Psoas muscle (tissue), 8 donors: ENCODE measurements around the gene OMD. TPM values are rescaled to one million over a fixed set of nuclear protein-coding genes. Genes with fewer than 3 reads are reported as not detected.

Experiments used
- ATAC-seq, 4 donors: fragments of 200-7000 bp; cut with Tn5 transposase; one replicate each; pipeline ENCODE4 v1.9.1; 2020; ENCODE audit warnings: moderate library complexity in 3 of 4, mild to moderate bottlenecking in 2 of 4
- DNase-seq, 2 donors: peaks; one replicate each; pipeline ENCODE4 v3.0.0-alpha.2; 2020
- H3K27ac ChIP-seq: fragments of 200-600 bp; one replicate; pipeline ENCODE4 v1.8.0; 2022
- H3K27me3 ChIP-seq, 3 donors: fragments of 200-600 bp in 1 of 3; one replicate each; pipeline versions ENCODE4 v1.6.1 to v1.8.0; 2013 to 2022; ENCODE audit warnings: low read length in 2 of 3, mild to moderate bottlenecking in 2 of 3, moderate library complexity in 1 of 3; ENCODE audit not compliant: insufficient read depth in 3 of 3
- H3K36me3 ChIP-seq, 2 donors: fragments of 200-600 bp in 1 of 2; one replicate each; pipeline versions ENCODE4 v1.6.1 to v1.8.0; 2013 to 2022; ENCODE audit warnings: low read depth in 1 of 2, mild to moderate bottlenecking in 1 of 2, moderate library complexity in 1 of 2; ENCODE audit not compliant: insufficient read depth in 1 of 2
- H3K4me1 ChIP-seq: fragments of 200-600 bp; one replicate; pipeline ENCODE4 v1.8.0; 2022
- H3K4me3 ChIP-seq: fragments of 200-600 bp; one replicate; pipeline ENCODE4 v1.8.0; 2022; ENCODE audit warnings: mild to moderate bottlenecking
- H3K9me3 ChIP-seq: fragments of 200-600 bp; one replicate; pipeline ENCODE4 v1.8.0; 2022
- WGBS, 3 donors: extraction: QIAGEN DNeasy Blood & Tissue Kit; methylation state at CpG; one replicate each; pipeline versions ENCODE4 v1.1.6 to v1.1.7; 2013; 5-methylcytosine and 5-hydroxymethylcytosine counted together
- intact Hi-C, 2 donors: fragments of 100-400 bp; cut with DNase I; formaldehyde crosslinking; loops; one replicate each; pipeline versions ENCODE4 v1.11.0 to v1.14.2; 2022
- polyA plus RNA-seq, 3 donors: library from polyadenylated mRNA; stranded (reverse); fragments of 200-250 nt; gene quantifications; one replicate each; pipeline ENCODE4 v1.2.3, GENCODE V29; 2013
- total RNA-seq, 4 donors: library from RNA; stranded (reverse); fragmentation: NEBNext Ultra II Directional in 2 of 4; extraction: Animal tissue kit (Norgen Biotek cat#: 25700) in 2 of 4; gene quantifications; one replicate each; pipeline versions ENCODE4 v1.2.1 to v1.2.4, GENCODE V29; 2021 to 2023
- TF ChIP-seq, protein P1 (sequence below): fragments of 200-600 bp; IDR thresholded peaks from one replicate; pipeline ENCODE4 v1.8.0; 2022; ENCODE audit warnings: antibody characterized with exemption
- donor health status: healthy with polysubstance abuse.
- donor health status: DM: no; HTN: no; CAD: no; lungs with moderate emphysema.
- donor health status: Bipolar disorder and iron deficiency.
- donor health status: healthy.
- donor health status: DM: yes; HTN: yes; CAD: no.
- donor health status: DM: no; HTN: no; CAD: no.
- donor health status: DM: no; HTN: no; CAD: no.
- donor health status: DM: yes; HTN: yes; CAD: no.

Gene OMD
- total and polyA plus RNA-seq, 7 donors, result 0.12 to 1.7 (median 0.68) TPM

DNA sequence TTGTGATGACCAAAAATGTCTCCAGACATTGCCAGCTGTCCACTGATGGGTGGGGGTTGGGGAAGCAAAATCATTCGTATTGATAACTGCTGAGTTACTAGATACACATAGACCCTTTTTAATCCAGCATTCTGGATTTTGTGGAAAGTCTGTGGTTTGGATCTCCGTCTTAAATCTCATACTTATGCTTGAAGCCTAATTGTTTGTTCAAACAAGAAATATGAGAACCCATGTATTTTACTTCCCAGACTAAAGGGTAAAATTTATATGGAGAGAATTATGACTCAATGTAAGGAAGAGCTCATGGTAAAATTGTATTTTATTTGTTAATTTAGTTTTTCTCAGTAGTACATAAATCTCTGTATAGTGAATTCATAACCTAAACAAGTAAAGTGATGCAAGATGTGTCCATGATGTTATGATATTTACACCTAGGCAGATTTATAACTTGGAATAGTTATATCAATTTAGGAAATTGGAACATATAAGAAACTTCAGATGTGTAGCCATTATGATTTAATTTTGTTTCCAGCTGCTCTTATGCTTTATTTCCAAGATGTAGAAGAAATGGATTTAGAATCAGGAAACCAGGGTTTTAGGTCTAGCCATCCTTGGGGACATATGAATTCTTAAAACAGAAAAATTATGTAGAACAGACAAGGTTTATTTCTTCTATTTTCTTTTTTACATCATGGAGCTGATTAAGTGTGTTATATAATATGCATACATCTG lies 15.4 kb downstream of the OMD start:
- no peak overlapping the region for H3K4me3 ChIP-seq
- no peaks in the 10 kb centered on the region for H3K4me1 ChIP-seq
- intact Hi-C loops, result no loop called here
- no peak for DNase-seq
- WGBS, 3 donors, result 84 to 85% (median 85%) methylated on average over 2 of the region's 2 CpGs
- H3K9me3 ChIP-seq, result no peaks in the 10 kb centered on the region
- no peaks in the 10 kb centered on the region for H3K27me3 ChIP-seq
- ATAC-seq, result no peak
- no peak overlapping the region for H3K27ac ChIP-seq
- TF ChIP-seq, protein P1, sequence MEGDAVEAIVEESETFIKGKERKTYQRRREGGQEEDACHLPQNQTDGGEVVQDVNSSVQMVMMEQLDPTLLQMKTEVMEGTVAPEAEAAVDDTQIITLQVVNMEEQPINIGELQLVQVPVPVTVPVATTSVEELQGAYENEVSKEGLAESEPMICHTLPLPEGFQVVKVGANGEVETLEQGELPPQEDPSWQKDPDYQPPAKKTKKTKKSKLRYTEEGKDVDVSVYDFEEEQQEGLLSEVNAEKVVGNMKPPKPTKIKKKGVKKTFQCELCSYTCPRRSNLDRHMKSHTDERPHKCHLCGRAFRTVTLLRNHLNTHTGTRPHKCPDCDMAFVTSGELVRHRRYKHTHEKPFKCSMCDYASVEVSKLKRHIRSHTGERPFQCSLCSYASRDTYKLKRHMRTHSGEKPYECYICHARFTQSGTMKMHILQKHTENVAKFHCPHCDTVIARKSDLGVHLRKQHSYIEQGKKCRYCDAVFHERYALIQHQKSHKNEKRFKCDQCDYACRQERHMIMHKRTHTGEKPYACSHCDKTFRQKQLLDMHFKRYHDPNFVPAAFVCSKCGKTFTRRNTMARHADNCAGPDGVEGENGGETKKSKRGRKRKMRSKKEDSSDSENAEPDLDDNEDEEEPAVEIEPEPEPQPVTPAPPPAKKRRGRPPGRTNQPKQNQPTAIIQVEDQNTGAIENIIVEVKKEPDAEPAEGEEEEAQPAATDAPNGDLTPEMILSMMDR, result no peak
- H3K36me3 ChIP-seq, result no peaks in the 10 kb centered on the region

DNA sequence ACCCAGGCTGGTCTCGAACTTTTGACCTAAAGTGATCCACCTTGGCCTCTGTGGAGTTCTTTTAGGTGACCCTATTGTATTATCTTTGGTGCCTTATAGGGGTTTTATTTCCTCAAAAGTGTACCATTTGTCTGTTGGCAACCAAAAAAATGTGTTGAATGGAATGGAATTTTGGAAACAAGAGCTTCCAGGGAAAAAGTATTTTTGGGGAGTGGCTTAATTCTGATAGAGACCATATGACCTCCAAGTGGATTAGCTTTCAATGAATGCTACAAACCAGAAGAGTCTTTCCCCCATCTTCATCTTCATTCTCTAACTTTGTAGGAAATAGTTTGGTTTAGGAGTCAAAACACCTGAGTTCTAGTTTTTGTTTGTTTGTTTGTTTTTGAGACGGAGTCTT lies 16.5 kb downstream of the OMD start:
- intact Hi-C loops, result no loop called here
- Histone ChIP-seq H3K27ac (no peak overlapping the region), H3K4me1 (no peaks in the 10 kb centered on the region), H3K27me3 (no peaks in the 10 kb centered on the region), H3K4me3 (no peak overlapping the region), H3K9me3 (no peaks in the 10 kb centered on the region), H3K36me3 (no peaks in the 10 kb centered on the region)
- DNase-seq (no peak), ATAC-seq (no peak)
- 96 to 100% (median 97%) methylated on average over 2 of the region's 2 CpGs for WGBS, 3 donors
- TF ChIP-seq, protein P1, result no peak

DNA sequence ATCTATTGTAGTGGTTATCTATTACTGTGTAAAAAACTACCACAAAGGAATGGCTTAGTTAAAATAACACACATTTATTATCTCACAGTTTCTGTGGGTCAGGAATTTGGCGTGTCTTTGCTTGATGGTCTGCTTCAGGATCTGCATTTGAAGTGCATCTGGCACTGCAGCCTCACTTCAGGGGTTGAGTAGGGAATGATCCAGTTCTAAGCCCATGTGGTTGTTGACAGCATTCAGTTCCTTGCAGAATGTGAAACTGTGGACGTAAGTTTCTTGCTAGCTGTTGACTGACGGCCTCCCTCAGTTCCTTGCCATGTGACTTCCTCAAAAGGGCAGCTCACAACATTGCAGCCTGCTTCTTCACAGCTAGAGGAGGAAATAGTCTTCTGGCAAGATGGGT lies 17.8 kb downstream of the OMD start:
- H3K27me3 ChIP-seq, result no peaks in the 10 kb centered on the region
- intact Hi-C loops, result no loop called here
- H3K9me3 ChIP-seq, result no peaks in the 10 kb centered on the region
- TF ChIP-seq, protein P1, result no peak
- WGBS, 3 donors, result 65 to 66% (median 66%) methylated on average over 3 of the region's 3 CpGs
- ATAC-seq, result peak in 1 of 4 donors; percentile 54
- no peak overlapping the region for H3K4me3 ChIP-seq
- no peak overlapping the region for H3K27ac ChIP-seq
- H3K4me1 ChIP-seq, result no peaks in the 10 kb centered on the region
- DNase-seq, result no peak
- H3K36me3 ChIP-seq, result no peaks in the 10 kb centered on the region

DNA sequence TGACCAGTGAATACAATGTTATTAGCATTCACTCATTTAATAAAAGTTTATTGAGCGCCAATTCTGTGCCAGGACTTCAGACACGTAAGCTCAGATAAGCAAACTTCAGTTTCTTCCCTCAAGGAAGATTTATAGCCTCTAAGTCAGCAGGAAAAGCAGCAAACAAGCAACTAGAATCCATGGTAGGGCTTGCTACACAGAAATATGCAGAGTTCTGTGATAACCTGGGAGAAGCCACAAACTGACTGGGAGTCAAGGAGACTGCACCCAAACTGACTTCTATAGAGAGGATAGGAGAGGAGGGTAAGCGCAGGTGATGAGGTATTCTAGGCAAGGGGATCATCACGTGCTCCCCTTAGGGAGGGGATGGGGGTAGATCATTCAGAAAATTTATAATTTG lies 18.5 kb downstream of the OMD start:
- H3K36me3 ChIP-seq, result no peaks in the 10 kb centered on the region
- H3K4me1 ChIP-seq, result no peaks in the 10 kb centered on the region
- WGBS, 3 donors, result 77 to 86% (median 82%) methylated on average over 4 of the region's 4 CpGs
- no peaks in the 10 kb centered on the region for H3K27me3 ChIP-seq
- TF ChIP-seq, protein P1, result no peak
- no peak for ATAC-seq
- DNase-seq, result no peak
- no peak overlapping the region for H3K27ac ChIP-seq
- H3K4me3 ChIP-seq, result peak overlapping the region; percentile 8
- no peaks in the 10 kb centered on the region for H3K9me3 ChIP-seq
- intact Hi-C loops, result no loop called here
